ENCODE data around the gene HNRNPC. TPM values are rescaled to one million over a fixed set of nuclear protein-coding genes. Genes with fewer than 3 reads are reported as not detected.

Gene HNRNPC
- polyA plus RNA-seq, 1 donor from 2014 or later, result 1,176 TPM

DNA sequence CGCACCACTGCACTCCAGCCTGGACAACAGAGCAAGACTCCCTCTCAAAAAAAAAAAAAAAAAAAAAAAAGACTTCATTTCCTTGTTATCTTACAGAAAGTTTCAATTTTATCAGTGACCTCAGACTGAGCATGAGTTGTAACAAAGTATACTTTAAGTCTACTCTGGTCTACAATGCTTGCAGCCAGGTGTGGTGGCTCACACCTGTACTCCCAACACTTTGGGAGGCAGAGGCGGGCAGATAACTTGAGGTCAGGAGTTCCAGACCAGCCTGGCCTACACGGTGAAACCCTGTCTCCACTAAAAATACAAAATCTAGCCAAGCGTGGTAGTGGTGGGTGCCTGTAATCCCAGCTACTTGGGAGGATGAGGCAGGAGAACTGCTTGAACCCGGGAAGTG, 18.0 kb downstream of the HNRNPC start:
- no peak overlapping the region for H3K4me3 ChIP-seq (ENCODE audit: low read length)
- H3K36me3 ChIP-seq (ENCODE audit: insufficient read depth, low read length), result peaks cover 13% of the 10 kb centered on the region
- H3K27ac ChIP-seq (ENCODE audit: low read length), result no peak overlapping the region
- H2AFZ ChIP-seq (ENCODE audit: low read depth, low read length), result no peak overlapping the region
- no peaks in the 10 kb centered on the region for H3K27me3 ChIP-seq (ENCODE audit: insufficient read depth, low read depth, low read length)
- H3K9ac ChIP-seq (ENCODE audit: low read length), result no peak overlapping the region
- H3K9me2 ChIP-seq (ENCODE audit: insufficient read depth, low read length), result no peaks in the 10 kb centered on the region
- H4K20me1 ChIP-seq (ENCODE audit: insufficient read depth), result peaks cover 26% of the 10 kb centered on the region
- H3K4me2 ChIP-seq (ENCODE audit: low read length), result no peak overlapping the region
- no peaks in the 10 kb centered on the region for H3K9me3 ChIP-seq (ENCODE audit: low read length)
- no peaks in the 10 kb centered on the region for H3F3A ChIP-seq (ENCODE audit: insufficient read depth, low read length, poor library complexity, severe bottlenecking)
- H3K79me2 ChIP-seq (replicated peaks; ENCODE audit: insufficient read depth, low read length), result peaks cover 92% of the 10 kb centered on the region
- TF ChIP-seq, protein P1, sequence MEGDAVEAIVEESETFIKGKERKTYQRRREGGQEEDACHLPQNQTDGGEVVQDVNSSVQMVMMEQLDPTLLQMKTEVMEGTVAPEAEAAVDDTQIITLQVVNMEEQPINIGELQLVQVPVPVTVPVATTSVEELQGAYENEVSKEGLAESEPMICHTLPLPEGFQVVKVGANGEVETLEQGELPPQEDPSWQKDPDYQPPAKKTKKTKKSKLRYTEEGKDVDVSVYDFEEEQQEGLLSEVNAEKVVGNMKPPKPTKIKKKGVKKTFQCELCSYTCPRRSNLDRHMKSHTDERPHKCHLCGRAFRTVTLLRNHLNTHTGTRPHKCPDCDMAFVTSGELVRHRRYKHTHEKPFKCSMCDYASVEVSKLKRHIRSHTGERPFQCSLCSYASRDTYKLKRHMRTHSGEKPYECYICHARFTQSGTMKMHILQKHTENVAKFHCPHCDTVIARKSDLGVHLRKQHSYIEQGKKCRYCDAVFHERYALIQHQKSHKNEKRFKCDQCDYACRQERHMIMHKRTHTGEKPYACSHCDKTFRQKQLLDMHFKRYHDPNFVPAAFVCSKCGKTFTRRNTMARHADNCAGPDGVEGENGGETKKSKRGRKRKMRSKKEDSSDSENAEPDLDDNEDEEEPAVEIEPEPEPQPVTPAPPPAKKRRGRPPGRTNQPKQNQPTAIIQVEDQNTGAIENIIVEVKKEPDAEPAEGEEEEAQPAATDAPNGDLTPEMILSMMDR (IDR thresholded peaks at IDR 0.05; ENCODE audit: poor library complexity, severe bottlenecking), result no peak
- TF ChIP-seq POLR2AphosphoS5 (IDR thresholded peaks at IDR 0.05), result no peak
- no peak for TF ChIP-seq SMC3 (conservative IDR thresholded peaks at IDR 0.05; ENCODE audit: poor library complexity)
- no peak for TF ChIP-seq RAD21 (conservative IDR thresholded peaks at IDR 0.05)
- TF ChIP-seq EP300 (conservative IDR thresholded peaks at IDR 0.05; ENCODE audit: poor library complexity, severe bottlenecking), result no peak
- TF ChIP-seq, protein P2, sequence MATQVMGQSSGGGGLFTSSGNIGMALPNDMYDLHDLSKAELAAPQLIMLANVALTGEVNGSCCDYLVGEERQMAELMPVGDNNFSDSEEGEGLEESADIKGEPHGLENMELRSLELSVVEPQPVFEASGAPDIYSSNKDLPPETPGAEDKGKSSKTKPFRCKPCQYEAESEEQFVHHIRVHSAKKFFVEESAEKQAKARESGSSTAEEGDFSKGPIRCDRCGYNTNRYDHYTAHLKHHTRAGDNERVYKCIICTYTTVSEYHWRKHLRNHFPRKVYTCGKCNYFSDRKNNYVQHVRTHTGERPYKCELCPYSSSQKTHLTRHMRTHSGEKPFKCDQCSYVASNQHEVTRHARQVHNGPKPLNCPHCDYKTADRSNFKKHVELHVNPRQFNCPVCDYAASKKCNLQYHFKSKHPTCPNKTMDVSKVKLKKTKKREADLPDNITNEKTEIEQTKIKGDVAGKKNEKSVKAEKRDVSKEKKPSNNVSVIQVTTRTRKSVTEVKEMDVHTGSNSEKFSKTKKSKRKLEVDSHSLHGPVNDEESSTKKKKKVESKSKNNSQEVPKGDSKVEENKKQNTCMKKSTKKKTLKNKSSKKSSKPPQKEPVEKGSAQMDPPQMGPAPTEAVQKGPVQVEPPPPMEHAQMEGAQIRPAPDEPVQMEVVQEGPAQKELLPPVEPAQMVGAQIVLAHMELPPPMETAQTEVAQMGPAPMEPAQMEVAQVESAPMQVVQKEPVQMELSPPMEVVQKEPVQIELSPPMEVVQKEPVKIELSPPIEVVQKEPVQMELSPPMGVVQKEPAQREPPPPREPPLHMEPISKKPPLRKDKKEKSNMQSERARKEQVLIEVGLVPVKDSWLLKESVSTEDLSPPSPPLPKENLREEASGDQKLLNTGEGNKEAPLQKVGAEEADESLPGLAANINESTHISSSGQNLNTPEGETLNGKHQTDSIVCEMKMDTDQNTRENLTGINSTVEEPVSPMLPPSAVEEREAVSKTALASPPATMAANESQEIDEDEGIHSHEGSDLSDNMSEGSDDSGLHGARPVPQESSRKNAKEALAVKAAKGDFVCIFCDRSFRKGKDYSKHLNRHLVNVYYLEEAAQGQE (IDR thresholded peaks at IDR 0.05; ENCODE audit: borderline replicate concordance), result no peak

DNA sequence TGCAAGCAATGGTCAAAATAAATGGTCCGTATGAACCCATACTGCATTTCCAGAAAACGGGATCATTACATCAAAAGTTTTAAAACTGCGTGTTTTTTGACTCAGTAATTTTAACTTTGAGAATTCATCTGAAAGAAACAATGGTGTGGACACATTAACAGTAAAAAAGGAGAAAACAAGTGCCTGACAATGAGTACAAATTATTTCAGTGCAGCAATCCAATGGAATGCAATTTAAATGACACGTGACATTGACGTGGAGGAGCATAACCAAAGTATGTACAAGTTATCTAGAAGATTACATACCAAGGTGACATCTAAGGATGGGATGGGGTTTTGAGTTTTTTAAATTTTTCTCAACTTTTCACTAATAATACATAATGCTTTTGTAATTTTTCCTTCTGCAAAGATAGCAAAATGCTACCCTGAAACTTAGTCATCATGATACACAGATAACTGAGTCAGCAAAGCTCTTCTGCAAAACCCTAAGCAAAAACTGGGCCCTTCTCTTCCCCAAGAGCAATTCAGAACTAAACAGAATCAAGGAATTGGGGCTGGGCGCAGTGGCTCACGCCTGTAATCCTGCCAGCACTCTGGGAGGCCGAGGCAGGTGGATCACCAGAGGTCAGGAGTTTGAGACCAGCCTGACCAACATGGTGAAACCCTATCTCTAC, 20.4 kb downstream of the HNRNPC start:
- Histone ChIP-seq H3K4me2 (ENCODE audit: low read length) (no peak overlapping the region), H3K4me3 (ENCODE audit: low read length) (no peak overlapping the region), H3K36me3 (ENCODE audit: insufficient read depth, low read length) (peaks cover 13% of the 10 kb centered on the region), H3K79me2 (replicated peaks; ENCODE audit: insufficient read depth, low read length) (peaks cover 91% of the 10 kb centered on the region), H3K27ac (ENCODE audit: low read length) (no peak overlapping the region), H4K20me1 (ENCODE audit: insufficient read depth) (peaks cover 20% of the 10 kb centered on the region), H3K9ac (ENCODE audit: low read length) (no peak overlapping the region), H3K9me3 (ENCODE audit: low read length) (no peaks in the 10 kb centered on the region), H3K27me3 (ENCODE audit: insufficient read depth, low read depth, low read length) (no peaks in the 10 kb centered on the region), H2AFZ (ENCODE audit: low read depth, low read length) (no peak overlapping the region), H3K9me2 (ENCODE audit: insufficient read depth, low read length) (no peaks in the 10 kb centered on the region), H3F3A (ENCODE audit: insufficient read depth, low read length, poor library complexity, severe bottlenecking) (no peaks in the 10 kb centered on the region)
- TF ChIP-seq EP300 (conservative IDR thresholded peaks at IDR 0.05; ENCODE audit: poor library complexity, severe bottlenecking), result no peak
- TF ChIP-seq, protein P1 (IDR thresholded peaks at IDR 0.05; ENCODE audit: poor library complexity, severe bottlenecking), result no peak
- TF ChIP-seq MXI1 (conservative IDR thresholded peaks at IDR 0.05; ENCODE audit: poor library complexity, severe bottlenecking), result no peak
- TF ChIP-seq, protein P2 (IDR thresholded peaks at IDR 0.05; ENCODE audit: borderline replicate concordance), result no peak
- no peak for TF ChIP-seq POLR2AphosphoS5 (IDR thresholded peaks at IDR 0.05)
- TF ChIP-seq EZH2 (IDR thresholded peaks at IDR 0.05; ENCODE audit: borderline replicate concordance, insufficient read depth, low read length, poor library complexity, severe bottlenecking), result no peak
- TF ChIP-seq SMC3 (conservative IDR thresholded peaks at IDR 0.05; ENCODE audit: poor library complexity), result no peak
- no peak for TF ChIP-seq TAF1 (IDR thresholded peaks at IDR 0.05; ENCODE audit: low read depth)
- TF ChIP-seq RAD21 (conservative IDR thresholded peaks at IDR 0.05), result no peak

Data from neural cell (in vitro differentiated cells).